ENCODE data around the gene LOXL4.

The LOXL4 gene

DNA sequence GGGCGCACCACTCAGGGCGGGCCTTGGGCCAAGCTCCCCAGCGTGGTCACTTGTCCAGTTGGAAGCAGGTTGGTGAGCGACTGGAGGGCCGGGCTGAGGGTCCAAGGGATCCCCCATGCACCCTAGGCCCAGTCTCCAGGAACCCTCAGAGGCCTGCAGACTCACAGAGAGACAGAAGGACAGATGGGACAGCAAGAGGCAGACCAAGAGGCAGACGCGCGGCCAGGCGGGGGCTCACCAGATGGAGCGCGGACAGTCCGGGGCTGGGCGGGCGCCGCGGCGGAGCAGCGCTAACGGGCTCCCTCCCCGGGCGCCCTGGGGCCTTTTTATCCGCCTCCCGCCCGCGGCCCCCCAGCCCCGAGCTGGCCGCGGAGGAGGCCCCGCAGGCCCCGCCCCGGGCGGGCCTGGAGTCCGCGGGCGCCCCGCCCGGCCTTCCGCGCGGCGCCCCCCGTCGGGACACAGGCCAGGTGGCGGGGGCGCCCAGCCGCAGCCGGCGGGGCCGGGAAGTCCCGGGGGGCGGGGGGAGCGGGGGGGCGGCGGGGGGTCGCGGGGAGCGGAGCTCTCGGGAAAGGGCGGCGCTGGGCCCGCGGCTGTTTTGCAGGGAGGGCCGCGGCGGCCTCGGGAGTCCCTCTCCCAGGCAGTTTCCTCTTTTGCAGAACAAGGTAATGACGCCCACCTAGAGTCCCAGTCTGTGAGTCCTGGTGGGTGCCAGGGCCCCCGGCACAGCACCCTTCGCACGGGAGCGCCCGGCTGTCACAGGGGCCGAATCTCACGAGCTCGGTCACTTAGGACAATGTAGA is at the start of gene LOXL4:
TSS of gene LOXL4 (minus strand) at position 301 of the 800 bp plus-strand sequence. CDS start 5,175 bp downstream, outside the sequence.
- DNase-seq, result peak in 1 of 2 donors; percentile 13
- peak within 1 kb of the TSS in 1 of 2 donors; percentile 46 for H3K27ac Mint-ChIP-seq
- ATAC-seq, result peak; percentile 47
- H3K9me3 Mint-ChIP-seq, result no peaks in the 10 kb centered on the region
- H3K4me1 Mint-ChIP-seq, result peaks cover 10% of the 10 kb centered on the region
- H3K4me3 Mint-ChIP-seq, result peak within 1 kb of the TSS; percentile 71 to 81
- H3K27me3 Mint-ChIP-seq, result peaks cover 53% of the 10 kb centered on the region

DNA sequence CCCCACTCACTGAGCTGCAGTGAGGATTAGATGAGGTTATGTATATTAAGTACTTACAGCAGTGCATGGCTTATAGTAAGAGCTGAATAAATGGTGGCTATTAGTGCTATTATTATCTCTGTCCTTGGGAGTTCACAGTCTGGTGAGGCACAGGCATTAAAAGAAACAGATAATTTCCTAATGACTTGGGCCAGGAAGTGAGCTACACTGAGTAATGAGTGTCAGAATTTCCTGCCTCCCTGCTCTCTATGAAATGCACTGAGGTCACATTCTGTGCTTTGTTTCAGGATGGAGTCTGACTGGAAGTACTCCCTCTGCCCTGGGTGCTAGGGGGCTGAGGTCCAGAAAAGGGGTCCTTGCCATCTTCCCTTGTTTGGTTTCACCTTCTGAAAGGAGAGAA is 48.7 kb upstream of the LOXL4 start:
- H3K4me3 Mint-ChIP-seq, result no peak overlapping the region
- no peak for ATAC-seq
- no peak overlapping the region for H3K27ac Mint-ChIP-seq
- H3K4me1 Mint-ChIP-seq, result no peaks in the 10 kb centered on the region
- no peaks in the 10 kb centered on the region for H3K9me3 Mint-ChIP-seq
- H3K27me3 Mint-ChIP-seq, result peaks cover 26% of the 10 kb centered on the region
- no peak for DNase-seq

DNA sequence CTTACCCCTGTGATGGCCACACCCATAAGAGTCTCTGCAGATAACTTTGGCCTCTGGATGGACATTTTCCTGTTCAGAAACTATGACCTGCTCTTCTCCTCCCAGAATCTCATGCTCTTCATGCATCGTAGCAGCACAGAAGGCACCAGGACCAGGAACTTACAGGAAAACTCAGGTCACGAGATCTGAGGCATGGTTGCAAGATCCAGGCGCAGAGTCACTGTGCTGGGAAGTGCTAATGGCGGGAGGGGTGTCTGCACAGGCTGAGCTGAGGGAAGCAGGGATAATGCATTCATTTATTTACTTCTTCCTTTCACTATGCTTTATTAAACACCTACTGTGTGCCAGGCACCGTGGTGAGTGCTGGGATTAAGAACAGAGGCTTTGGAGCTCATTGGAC is 48.2 kb upstream of the LOXL4 start:
- Mint-ChIP-seq H3K27me3 (peaks cover 31% of the 10 kb centered on the region), H3K27ac (no peak overlapping the region), H3K4me1 (no peaks in the 10 kb centered on the region), H3K4me3 (no peak overlapping the region), H3K9me3 (no peaks in the 10 kb centered on the region)
- DNase-seq (no peak), ATAC-seq (no peak)

DNA sequence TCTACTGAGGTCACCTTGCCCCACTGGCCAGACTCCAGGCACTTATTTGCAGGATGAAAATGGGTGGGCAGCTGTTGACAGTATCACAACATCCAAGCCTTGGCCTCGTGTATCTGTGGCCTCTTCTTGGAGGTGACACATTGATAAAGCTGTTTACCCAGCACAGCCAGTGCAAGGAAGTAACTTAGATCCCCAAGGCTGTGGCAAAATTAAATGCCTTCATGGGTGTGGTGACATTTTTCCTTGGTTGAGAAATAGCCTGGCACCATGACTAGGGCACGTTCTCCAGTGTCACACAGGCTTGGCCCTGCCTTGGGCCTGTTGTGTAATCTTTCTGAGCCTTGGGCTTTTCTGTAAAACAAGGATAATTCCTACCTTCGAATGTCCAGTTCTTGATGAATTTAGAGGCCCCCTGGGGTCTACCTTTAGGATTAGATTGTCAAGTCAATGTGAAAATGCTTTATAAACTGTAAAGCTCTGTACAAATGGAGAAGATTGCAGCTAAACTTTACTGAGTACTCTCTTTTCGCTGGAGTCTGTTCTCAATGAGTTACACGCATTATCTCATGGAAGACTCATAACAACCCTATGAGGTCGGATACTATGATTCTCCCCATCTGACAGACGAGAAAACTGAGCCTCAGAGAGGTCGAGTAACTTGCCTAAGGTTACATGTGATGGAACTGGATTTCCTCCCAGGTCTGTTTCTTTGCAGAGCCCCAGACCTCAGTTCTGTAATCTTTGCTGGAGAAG is 46.7 kb upstream of the LOXL4 start:
- no peaks in the 10 kb centered on the region for H3K4me1 Mint-ChIP-seq

DNA sequence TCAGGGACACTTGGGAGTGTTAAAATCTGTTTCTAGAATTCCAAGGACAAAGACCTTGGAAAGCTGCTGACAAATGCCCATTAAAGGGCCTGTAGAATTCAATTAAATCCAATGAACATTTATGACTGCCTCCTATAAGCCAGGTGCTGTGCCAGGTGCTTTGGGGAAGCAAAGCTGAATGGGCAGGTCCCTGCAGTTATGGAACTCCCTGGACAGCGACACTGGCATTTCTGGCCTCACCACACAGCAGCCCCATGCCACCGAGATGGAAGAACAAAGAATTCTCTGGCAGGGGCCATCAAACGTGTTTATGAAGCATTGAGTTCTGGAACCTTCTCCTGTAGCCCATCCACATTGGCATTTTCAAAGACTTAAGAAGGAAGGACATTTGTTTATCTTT is 45.6 kb upstream of the LOXL4 start:
- Mint-ChIP-seq H3K9me3 (no peaks in the 10 kb centered on the region), H3K4me3 (no peak overlapping the region), H3K27ac (no peak overlapping the region), H3K4me1 (peaks cover 6% of the 10 kb centered on the region), H3K27me3 (peaks cover 55% of the 10 kb centered on the region)
- no peak for ATAC-seq
- DNase-seq, result no peak

More for the DNA sequence above, 46.7 kb upstream of the LOXL4 start:
- H3K9me3 Mint-ChIP-seq, result no peaks in the 10 kb centered on the region
- no peak for ATAC-seq
- peak overlapping the region in 1 of 2 donors; percentile 54 for H3K27ac Mint-ChIP-seq
- H3K4me3 Mint-ChIP-seq, result no peak overlapping the region
- H3K27me3 Mint-ChIP-seq, result peaks cover 44% of the 10 kb centered on the region
- no peak for DNase-seq

DNA sequence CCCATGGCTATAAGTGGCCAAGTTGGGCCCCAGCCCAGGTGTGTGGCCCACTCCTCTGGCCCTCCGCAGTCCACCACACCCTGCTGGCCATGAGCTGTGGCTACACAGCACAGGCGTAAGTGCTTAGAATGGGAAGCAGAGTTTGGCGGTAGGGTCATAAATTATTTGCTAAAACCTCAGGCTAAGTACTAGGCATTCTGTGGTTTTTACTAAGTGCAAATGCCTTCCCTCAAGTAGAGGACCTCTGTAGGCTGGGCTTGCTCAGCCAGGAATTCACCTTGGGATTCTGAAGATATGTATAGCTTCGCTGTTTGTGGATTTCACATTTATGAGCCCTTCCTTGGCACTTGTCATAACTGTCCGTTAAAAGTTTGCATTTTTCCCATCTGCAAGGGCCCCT is 44.8 kb upstream of the LOXL4 start:
- no peak overlapping the region for H3K27ac Mint-ChIP-seq
- H3K4me1 Mint-ChIP-seq, result peaks cover 6% of the 10 kb centered on the region
- no peaks in the 10 kb centered on the region for H3K9me3 Mint-ChIP-seq
- peaks cover 60% of the 10 kb centered on the region for H3K27me3 Mint-ChIP-seq
- H3K4me3 Mint-ChIP-seq, result no peak overlapping the region
- DNase-seq (no peak), ATAC-seq (no peak)

DNA sequence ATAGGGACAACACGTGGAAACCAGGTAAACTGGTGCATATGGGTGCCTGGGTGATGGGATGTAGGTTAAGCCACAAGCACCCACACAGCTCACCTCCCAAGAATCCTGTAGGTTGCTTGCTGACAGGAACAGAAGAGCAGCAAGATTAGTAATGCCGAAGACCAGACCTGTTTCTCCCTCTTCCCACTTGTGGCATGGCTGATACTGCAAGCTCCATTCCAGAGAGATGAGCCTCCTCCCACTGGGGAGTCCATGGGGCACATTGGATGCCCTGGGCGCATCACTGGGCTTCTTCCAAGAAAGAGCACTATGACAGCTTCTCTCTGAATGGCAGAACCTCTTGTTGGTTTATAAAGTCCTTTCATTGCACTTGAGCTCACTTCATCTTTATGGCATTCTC is 44.4 kb upstream of the LOXL4 start:
- Mint-ChIP-seq H3K4me1 (peaks cover 6% of the 10 kb centered on the region), H3K27ac (no peak overlapping the region), H3K4me3 (no peak overlapping the region), H3K27me3 (peaks cover 60% of the 10 kb centered on the region), H3K9me3 (no peaks in the 10 kb centered on the region)
- ATAC-seq (no peak), DNase-seq (no peak)

DNA sequence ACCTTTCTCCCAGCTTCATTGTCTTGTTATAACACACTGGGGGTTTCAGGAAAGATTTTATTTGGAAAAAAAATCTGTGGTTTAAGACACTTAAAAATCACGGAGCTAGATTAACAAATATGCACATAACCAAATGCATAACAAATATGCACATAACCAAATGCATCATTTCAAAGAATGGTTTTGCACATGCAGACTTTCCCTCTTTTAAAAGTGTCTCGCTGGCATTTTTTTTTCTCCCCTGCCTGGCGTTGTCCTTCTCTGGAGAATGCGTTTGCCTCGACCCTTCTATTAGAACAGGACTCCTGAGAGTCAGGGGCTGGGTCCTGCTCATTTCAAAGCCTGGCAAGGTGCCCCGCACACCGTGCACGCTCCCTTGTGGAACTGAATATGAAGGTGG is 42.7 kb upstream of the LOXL4 start:
- no peak for DNase-seq
- Mint-ChIP-seq H3K27ac (peak overlapping the region in 1 of 2 donors; percentile 15), H3K27me3 (peaks cover 56% of the 10 kb centered on the region), H3K4me3 (no peak overlapping the region), H3K9me3 (peaks cover 0 to 7% of the 10 kb centered on the region in 2 donors), H3K4me1 (peaks cover 6% of the 10 kb centered on the region)
- ATAC-seq, result no peak

DNA sequence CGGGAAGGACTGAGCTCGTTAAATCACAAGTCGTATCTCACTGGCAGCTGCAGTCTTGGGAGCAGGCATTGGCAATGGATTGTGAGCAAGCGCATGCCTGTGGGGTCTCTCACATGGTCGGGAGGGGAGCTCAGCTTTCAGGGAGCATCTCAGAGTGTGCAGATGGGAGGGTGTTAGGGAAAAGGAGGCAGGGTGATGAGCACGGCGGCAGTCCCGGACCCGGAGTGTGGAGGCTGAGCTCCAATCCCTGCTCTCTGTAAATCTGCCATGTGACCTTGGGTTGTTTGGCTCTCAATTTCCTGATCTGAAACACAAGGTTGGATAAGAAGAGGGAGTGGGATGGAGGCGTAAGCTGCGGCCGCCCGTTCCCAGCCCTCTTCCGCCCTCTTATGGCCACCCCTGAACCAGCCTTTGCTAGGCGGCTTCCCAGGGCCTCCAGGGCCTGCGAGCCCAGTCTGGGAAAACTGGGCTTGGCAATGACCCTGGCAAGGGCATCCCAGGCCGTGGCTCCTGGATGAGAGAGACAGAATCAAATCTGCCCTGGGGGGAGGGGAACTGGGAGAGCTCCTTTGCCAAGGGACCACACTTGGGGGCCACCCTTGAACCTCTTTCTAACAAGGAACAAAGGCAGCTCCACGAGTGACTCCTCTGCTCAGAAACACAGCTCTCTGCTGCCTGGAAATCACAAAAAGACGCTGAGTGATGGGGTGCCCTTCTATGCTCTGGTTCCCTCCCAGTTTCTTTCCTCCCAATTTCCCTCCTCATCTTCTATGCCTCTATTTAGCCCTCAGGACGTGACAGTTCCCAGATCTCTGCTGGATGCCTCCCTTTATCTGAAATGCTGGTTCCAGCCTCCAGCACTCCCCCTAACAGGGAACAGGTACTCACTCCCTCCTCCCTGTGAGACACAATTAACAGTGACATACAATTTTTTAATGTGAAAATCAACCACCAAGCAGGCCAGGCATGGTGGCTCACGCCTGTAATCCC is 41.7 kb upstream of the LOXL4 start:
- DNase-seq (peak in 1 of 2 donors; percentile 10), ATAC-seq (peak; percentile 63)
- Mint-ChIP-seq H3K27ac (peak overlapping the region in 1 of 2 donors; percentile 74), H3K27me3 (peaks cover 61% of the 10 kb centered on the region), H3K4me3 (no peak overlapping the region), H3K9me3 (peaks cover 0 to 7% of the 10 kb centered on the region in 2 donors), H3K4me1 (peaks cover 6% of the 10 kb centered on the region)

DNA sequence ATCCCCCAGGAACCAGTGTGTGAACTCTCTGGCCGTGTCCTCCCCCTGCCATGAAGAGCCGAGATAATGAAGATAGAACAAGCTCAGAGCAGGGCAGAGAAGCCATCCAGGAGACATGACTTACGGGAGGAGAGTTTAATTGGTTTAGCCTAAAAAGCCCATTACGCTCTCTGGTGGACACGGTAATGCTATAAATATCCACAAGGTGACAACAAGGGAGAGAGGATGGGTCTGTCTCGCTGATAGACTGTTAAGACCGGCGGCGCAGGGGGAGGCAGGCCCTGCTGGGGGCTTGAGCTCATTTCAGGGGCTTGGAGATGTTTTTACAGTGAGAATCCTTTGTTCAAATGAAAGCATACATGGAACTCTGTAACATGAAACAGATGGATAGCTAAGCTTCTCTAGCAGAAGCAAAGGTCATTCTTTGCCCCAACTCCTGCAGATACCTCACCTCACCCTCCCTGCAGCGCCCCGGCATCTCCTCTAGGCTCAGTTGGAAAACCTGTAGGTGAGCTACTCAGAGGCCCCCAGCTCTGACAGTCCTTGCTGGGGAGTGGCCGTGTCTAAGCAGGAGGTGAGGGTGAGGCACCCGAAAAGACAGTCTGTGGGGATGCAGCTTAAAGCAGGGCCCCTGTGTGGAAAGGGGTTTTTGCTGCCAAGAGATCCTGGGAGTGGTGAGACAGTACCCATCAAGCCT is 40.8 kb upstream of the LOXL4 start:
- H3K9me3 Mint-ChIP-seq, result peaks cover 0 to 7% of the 10 kb centered on the region in 2 donors
- DNase-seq, result no peak

DNA sequence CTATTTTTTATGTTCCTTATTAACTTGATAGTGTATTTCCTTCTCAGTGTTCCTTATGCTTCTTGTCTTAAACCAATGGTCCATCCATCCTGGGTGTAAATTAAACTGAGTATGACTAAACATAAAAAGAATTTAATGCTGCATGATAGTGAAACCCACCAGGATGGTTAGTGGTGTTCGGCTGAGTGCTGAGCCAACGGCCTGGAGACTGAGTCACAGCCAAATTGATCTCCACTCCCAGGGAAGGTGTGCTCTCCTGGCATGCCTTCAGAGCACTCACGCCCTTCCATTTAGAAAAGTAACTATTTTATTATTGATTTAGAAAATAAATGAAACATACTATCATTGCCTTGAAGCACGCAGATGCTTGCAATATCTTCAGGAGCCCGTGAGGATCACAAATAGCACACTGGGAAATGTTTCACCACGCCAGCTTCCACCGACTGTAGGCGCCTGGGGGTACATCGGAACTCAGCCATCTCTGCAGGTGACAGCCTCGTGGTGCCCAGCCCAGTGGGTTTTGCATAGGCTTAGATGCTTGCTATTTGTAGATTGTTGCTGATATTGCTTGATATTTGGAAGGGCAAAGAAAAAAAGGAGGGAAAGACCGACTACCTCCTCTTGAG is 40.0 kb upstream of the LOXL4 start:
- DNase-seq, result no peak
- H3K27me3 Mint-ChIP-seq, result peaks cover 62% of the 10 kb centered on the region
- no peak overlapping the region for H3K4me3 Mint-ChIP-seq
- no peak for ATAC-seq
- no peak overlapping the region for H3K27ac Mint-ChIP-seq
- H3K9me3 Mint-ChIP-seq, result peaks cover 0 to 7% of the 10 kb centered on the region in 2 donors
- peaks cover 6% of the 10 kb centered on the region for H3K4me1 Mint-ChIP-seq

More for the DNA sequence above, 40.8 kb upstream of the LOXL4 start:
- peaks cover 57% of the 10 kb centered on the region for H3K27me3 Mint-ChIP-seq
- H3K4me1 Mint-ChIP-seq, result peaks cover 6% of the 10 kb centered on the region
- H3K4me3 Mint-ChIP-seq, result no peak overlapping the region
- ATAC-seq, result peak; percentile 31
- H3K27ac Mint-ChIP-seq, result peak overlapping the region in 1 of 2 donors; percentile 74

DNA sequence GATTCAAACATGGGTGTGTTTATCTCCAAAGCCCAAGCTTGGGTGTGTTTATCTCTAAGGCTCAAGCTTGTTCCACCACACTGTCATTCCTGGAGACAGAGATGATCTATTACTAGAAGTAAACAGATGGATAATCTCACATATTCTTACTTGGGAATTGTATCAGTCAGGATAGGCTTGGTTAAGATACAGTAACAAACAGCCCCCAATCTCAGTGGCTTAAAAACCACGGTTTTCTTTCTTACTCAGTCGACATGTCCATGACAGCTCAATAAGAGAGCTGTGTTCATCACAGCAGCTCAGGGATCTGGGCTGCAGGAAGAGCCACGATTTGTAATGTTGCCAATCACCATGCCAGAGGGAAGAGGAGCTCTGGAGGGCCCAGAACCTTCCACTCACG is 38.5 kb upstream of the LOXL4 start:
- DNase-seq (no peak), ATAC-seq (no peak)
- no peak overlapping the region for H3K27ac Mint-ChIP-seq
- H3K4me3 Mint-ChIP-seq, result no peak overlapping the region
- peaks cover 6% of the 10 kb centered on the region for H3K4me1 Mint-ChIP-seq
- H3K9me3 Mint-ChIP-seq, result peaks cover 0 to 7% of the 10 kb centered on the region in 2 donors
- H3K27me3 Mint-ChIP-seq, result peaks cover 59% of the 10 kb centered on the region

DNA sequence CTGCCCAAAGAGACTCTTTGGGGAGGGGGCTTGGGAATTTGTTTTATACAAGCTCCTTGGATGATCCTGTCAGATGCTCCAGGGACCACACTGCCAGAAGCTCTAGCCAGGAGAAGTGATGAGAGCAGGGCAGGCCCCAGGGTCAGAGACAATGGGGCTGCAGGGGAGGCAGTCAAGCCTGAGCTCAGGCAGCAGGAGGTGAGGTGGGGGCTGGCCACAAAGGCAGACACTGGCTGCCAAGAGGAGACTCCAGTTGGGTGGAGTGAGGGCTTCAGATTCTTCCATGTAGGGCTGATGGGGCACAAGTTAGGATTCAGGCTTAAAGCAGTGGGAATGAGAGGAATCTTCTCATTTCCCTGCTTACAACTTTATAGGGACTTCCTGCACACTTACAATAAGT is 35.6 kb upstream of the LOXL4 start:
- ATAC-seq (no peak), DNase-seq (no peak)
- H3K27ac Mint-ChIP-seq, result no peak overlapping the region
- H3K4me3 Mint-ChIP-seq, result no peak overlapping the region
- no peaks in the 10 kb centered on the region for H3K4me1 Mint-ChIP-seq
- peaks cover 48% of the 10 kb centered on the region for H3K27me3 Mint-ChIP-seq
- H3K9me3 Mint-ChIP-seq, result peaks cover 0 to 7% of the 10 kb centered on the region in 2 donors

DNA sequence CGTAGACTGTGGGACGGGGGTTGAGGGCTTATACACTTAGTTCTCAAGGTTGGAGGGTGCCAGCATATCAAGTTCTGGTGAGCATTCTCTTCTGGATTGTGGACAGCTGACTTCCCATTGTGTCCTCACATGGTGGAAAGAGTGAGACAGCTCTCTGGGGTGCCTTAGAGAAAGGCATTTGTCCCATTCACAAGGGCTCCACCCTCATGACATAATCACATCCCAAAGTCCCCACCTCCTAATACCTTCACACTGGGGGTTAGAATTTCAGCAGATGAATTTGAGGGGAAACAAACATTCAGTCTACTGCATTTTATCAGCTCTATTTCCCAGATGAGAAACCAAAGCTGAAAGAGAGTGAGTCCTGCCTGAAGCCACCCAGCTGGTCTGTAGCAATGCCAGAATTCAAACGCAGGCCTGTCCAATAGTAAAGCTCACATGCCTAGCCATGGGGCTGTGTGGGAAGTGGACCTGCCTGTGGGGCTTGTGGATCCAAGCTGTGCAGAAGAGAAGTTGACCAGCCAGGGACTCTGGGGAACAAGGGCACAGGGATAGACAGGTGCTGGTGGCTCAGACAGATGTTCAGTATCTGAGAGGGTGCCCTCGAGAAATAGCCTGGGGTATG is 34.9 kb upstream of the LOXL4 start:
- H3K4me3 Mint-ChIP-seq, result no peak overlapping the region
- DNase-seq (no peak), ATAC-seq (no peak)
- peaks cover 50% of the 10 kb centered on the region for H3K27me3 Mint-ChIP-seq
- peaks cover 0 to 7% of the 10 kb centered on the region in 2 donors for H3K9me3 Mint-ChIP-seq
- H3K27ac Mint-ChIP-seq, result no peak overlapping the region
- H3K4me1 Mint-ChIP-seq, result no peaks in the 10 kb centered on the region

Data from stimulated activated naive CD8-positive, alpha-beta T cell treated with anti-CD3 and anti-CD28 coated beads, Interleukin-15, amount 100 ng/mL, for 72 hours (primary cell).